Neuronal stem cell (in vitro differentiated cells): ENCODE measurements around the gene VPS37B.
A peak's percentile ranks its signal among the peaks of the same experiment; 100 is the strongest.

Experiments
- DNase-seq: peaks from one replicate; pipeline ENCODE4 v3.0.0-alpha.2; 2013; ENCODE audit warnings: low spot score
- H2AFZ ChIP-seq: one replicate; pipeline ENCODE4 v1.6.1; 2013; ENCODE audit warnings: mild to moderate bottlenecking, low read length, inconsistent platforms
- H2AK5ac ChIP-seq: 2 replicates; pipeline ENCODE4 v1.6.1; 2013; ENCODE audit warnings: low read depth, mild to moderate bottlenecking, inconsistent platforms, low read length, moderate library complexity, mixed read lengths
- H2BK120ac ChIP-seq: 2 replicates; pipeline ENCODE4 v1.6.1; 2013; ENCODE audit warnings: low read depth, mild to moderate bottlenecking, inconsistent platforms, low read length, moderate library complexity, mixed read lengths
- H2BK12ac ChIP-seq: one replicate; pipeline ENCODE4 v1.6.1; 2013; ENCODE audit warnings: low read length, inconsistent platforms
- H2BK15ac ChIP-seq: 2 replicates; pipeline ENCODE4 v1.6.1; 2013; ENCODE audit warnings: mild to moderate bottlenecking, low read length, inconsistent platforms, mixed read lengths
- H2BK5ac ChIP-seq: one replicate; pipeline ENCODE4 v1.6.1; 2013; ENCODE audit warnings: inconsistent platforms, mild to moderate bottlenecking, low read length, moderate library complexity
- H3K14ac ChIP-seq: one replicate; pipeline ENCODE4 v1.6.1; 2013; ENCODE audit warnings: low read length, inconsistent platforms
- H3K18ac ChIP-seq: 2 replicates; pipeline ENCODE4 v1.6.1; 2013; ENCODE audit warnings: low read length, inconsistent platforms
- H3K23ac ChIP-seq: 2 replicates; pipeline ENCODE4 v1.6.1; 2013; ENCODE audit warnings: low read depth, mild to moderate bottlenecking, mixed read lengths, low read length, inconsistent platforms; ENCODE audit not compliant: poor library complexity
- H3K27ac ChIP-seq: replicated peaks from 3 replicates; pipeline ENCODE4 v1.5.1; 2013; ENCODE audit warnings: low read length, inconsistent platforms
- H3K27me3 ChIP-seq, 3 experiments: 2 replicates each; pipeline ENCODE4 v1.6.1; 2013; ENCODE audit warnings: low read length in 3 of 3, mild to moderate bottlenecking in 2 of 3, inconsistent platforms in 1 of 3, low read depth in 1 of 3, mixed read lengths in 1 of 3, moderate library complexity in 1 of 3; ENCODE audit not compliant: control insufficient read depth in 3 of 3, insufficient read depth in 3 of 3
- H3K36me3 ChIP-seq, 2 donors: replicated peaks in 1 of 2; 2 replicates each; pipeline ENCODE4 v1.6.1; 2013; ENCODE audit warnings: low read length in 2 of 2; ENCODE audit not compliant: control insufficient read depth in 2 of 2, insufficient read depth in 2 of 2
- H3K4ac ChIP-seq: 2 replicates; pipeline ENCODE4 v1.6.1; 2013; ENCODE audit warnings: inconsistent platforms, mild to moderate bottlenecking, low read length, moderate library complexity
- H3K4me1 ChIP-seq, 2 donors: 1 replicate in 1 of 2; 2 replicates in 1 of 2; pipeline ENCODE4 v1.6.1; 2013; ENCODE audit warnings: low read length in 2 of 2, low read depth in 1 of 2; ENCODE audit not compliant: control insufficient read depth in 2 of 2, insufficient read depth in 1 of 2
- H3K4me2 ChIP-seq: one replicate; pipeline ENCODE4 v1.6.1; 2013; ENCODE audit warnings: mild to moderate bottlenecking, low read length, inconsistent platforms; ENCODE audit not compliant: insufficient read depth, poor library complexity, severe bottlenecking
- H3K4me3 ChIP-seq, 2 donors: 2 replicates each; pipeline ENCODE4 v1.5.1; 2013; ENCODE audit warnings: low read length in 2 of 2, mild to moderate bottlenecking in 2 of 2, inconsistent platforms in 1 of 2, moderate library complexity in 1 of 2
- H3K79me1 ChIP-seq: one replicate; pipeline ENCODE4 v1.6.1; 2013; ENCODE audit warnings: low read depth, mild to moderate bottlenecking, inconsistent platforms, low read length, moderate library complexity
- H3K9ac ChIP-seq: one replicate; pipeline ENCODE4 v1.6.1; 2013; ENCODE audit warnings: mild to moderate bottlenecking, low read depth, low read length, inconsistent platforms; ENCODE audit not compliant: poor library complexity
- H3K9me3 ChIP-seq, 2 donors: replicated peaks in 1 of 2; 2 replicates each; pipeline versions ENCODE3 to v1.6.1; 2013; ENCODE audit warnings: low read length in 2 of 2, mild to moderate bottlenecking in 2 of 2, inconsistent platforms in 1 of 2, low read depth in 1 of 2, mixed read lengths in 1 of 2, moderate library complexity in 1 of 2; ENCODE audit not compliant: control insufficient read depth in 2 of 2, insufficient read depth in 1 of 2
- H4K8ac ChIP-seq: one replicate; pipeline ENCODE4 v1.6.1; 2013; ENCODE audit warnings: low read depth, mild to moderate bottlenecking, inconsistent platforms, low read length, moderate library complexity
- H4K91ac ChIP-seq: one replicate; pipeline ENCODE4 v1.6.1; 2013; ENCODE audit warnings: low read length, low read depth, mild to moderate bottlenecking, inconsistent platforms; ENCODE audit not compliant: poor library complexity
- WGBS, 2 donors: extraction: QIAGEN DNeasy Blood & Tissue Kit; methylation state at CpG; one replicate each; pipeline ENCODE4 v1.1.7; 2013; ENCODE audit warnings: missing lambda C conversion rate in 2 of 2, mixed read lengths in 1 of 2; ENCODE audit not compliant: insufficient read length in 2 of 2, insufficient replicate concordance in 1 of 2; ENCODE audit errors: extremely low coverage in 2 of 2; 5-methylcytosine and 5-hydroxymethylcytosine counted together

The VPS37B gene

GRCh38 chr12:122865268-122866231 lies 30.4 kb downstream of the VPS37B start:
- no peak overlapping the region for H3K27ac ChIP-seq
- no peak overlapping the region for H3K9ac ChIP-seq
- no peak overlapping the region for H4K91ac ChIP-seq
- H3K79me1 ChIP-seq: peaks cover 3% of the 10 kb centered on the region
- H3K4me1 ChIP-seq: peaks cover 0 to 5% of the 10 kb centered on the region in 2 donors
- H2BK15ac ChIP-seq: no peak overlapping the region
- H3K18ac ChIP-seq: peak overlapping the region; percentile 51
- H3K14ac ChIP-seq: no peak overlapping the region
- no peak overlapping the region for H2BK12ac ChIP-seq
- H3K23ac ChIP-seq: peak overlapping the region; percentile 68
- no CpG with 5 or more reads among the region's 43 CpGs for WGBS, 2 donors
- H3K36me3 ChIP-seq: peaks cover 45 to 83% of the 10 kb centered on the region in 2 donors
- DNase-seq: no peak
- peaks cover 0 to 2% of the 10 kb centered on the region in 2 donors for H3K9me3 ChIP-seq
- no peak overlapping the region for H3K4me3 ChIP-seq
- no peak overlapping the region for H3K4me2 ChIP-seq
- H3K4ac ChIP-seq: no peak overlapping the region
- no peak overlapping the region for H4K8ac ChIP-seq
- no peak overlapping the region for H2AK5ac ChIP-seq
- no peak overlapping the region for H2AFZ ChIP-seq
- H2BK120ac ChIP-seq: no peak overlapping the region
- H3K27me3 ChIP-seq: no peaks in the 10 kb centered on the region
- H2BK5ac ChIP-seq: no peak overlapping the region

GRCh38 chr12:122864894-122865253 lies 31.1 kb downstream of the VPS37B start:
- H2BK120ac ChIP-seq: no peak overlapping the region

GRCh38 chr12:122862872-122863701 lies 32.8 kb downstream of the VPS37B start:
- Histone ChIP-seq H3K18ac (no peak overlapping the region), H3K27ac (no peak overlapping the region), H2AK5ac (no peak overlapping the region), H3K9me3 (no peaks in the 10 kb centered on the region), H4K8ac (no peak overlapping the region), H3K23ac (peak overlapping the region; percentile 52), H3K27me3 (no peaks in the 10 kb centered on the region), H2AFZ (no peak overlapping the region), H3K14ac (no peak overlapping the region), H3K4ac (no peak overlapping the region), H2BK15ac (no peak overlapping the region), H3K79me1 (peaks cover 8% of the 10 kb centered on the region), H2BK12ac (peak overlapping the region; percentile 22), H3K9ac (no peak overlapping the region), H3K36me3 (peaks cover 30 to 59% of the 10 kb centered on the region in 2 donors), H3K4me1 (no peaks in the 10 kb centered on the region), H2BK5ac (no peak overlapping the region), H3K4me2 (no peak overlapping the region), H3K4me3 (no peak overlapping the region), H2BK120ac (no peak overlapping the region), H4K91ac (no peak overlapping the region)
- no peak for DNase-seq
- WGBS, 2 donors: no CpG with 5 or more reads among the region's 12 CpGs

More at GRCh38 chr12:122864894-122865253, 31.1 kb downstream of the VPS37B start:
- H4K91ac ChIP-seq: no peak overlapping the region
- H3K18ac ChIP-seq: no peak overlapping the region
- DNase-seq: no peak
- no peak overlapping the region for H3K4me3 ChIP-seq
- H2BK5ac ChIP-seq: no peak overlapping the region
- no peak overlapping the region for H2BK12ac ChIP-seq
- no peaks in the 10 kb centered on the region for H3K4me1 ChIP-seq
- H3K36me3 ChIP-seq: peaks cover 41 to 77% of the 10 kb centered on the region in 2 donors
- H3K4ac ChIP-seq: no peak overlapping the region
- H3K23ac ChIP-seq: no peak overlapping the region
- H3K79me1 ChIP-seq: peaks cover 7% of the 10 kb centered on the region
- no peak overlapping the region for H2AFZ ChIP-seq
- no peak overlapping the region for H3K14ac ChIP-seq
- H4K8ac ChIP-seq: peak overlapping the region; percentile 57
- no peak overlapping the region for H2BK15ac ChIP-seq
- no CpG with 5 or more reads among the region's 5 CpGs for WGBS, 2 donors
- no peak overlapping the region for H2AK5ac ChIP-seq
- H3K4me2 ChIP-seq: no peak overlapping the region
- H3K27ac ChIP-seq: no peak overlapping the region
- no peak overlapping the region for H3K9ac ChIP-seq
- H3K9me3 ChIP-seq: no peaks in the 10 kb centered on the region
- no peaks in the 10 kb centered on the region for H3K27me3 ChIP-seq
